Neural crest cell (in vitro differentiated cells): ENCODE data around the gene P2RX5. TPM values are rescaled to one million over a fixed set of nuclear protein-coding genes. Genes with fewer than 3 reads are reported as not detected.
A peak's percentile ranks its signal among the peaks of the same experiment; 100 is the strongest.

Experiments used
- DNase-seq: peaks from one replicate; pipeline ENCODE4 v3.0.0; 2021; ENCODE audit warnings: low read depth, mixed read lengths, low spot score
- H3K27ac Mint-ChIP-seq: one replicate; pipeline ENCODE4 v1.8.0; 2021; ENCODE audit warnings: mild to moderate bottlenecking, mixed read lengths; ENCODE audit not compliant: unreplicated experiment
- H3K27me3 Mint-ChIP-seq: 2 replicates; pipeline ENCODE4 v1.8.0; 2021; ENCODE audit warnings: low read depth, mild to moderate bottlenecking, mixed read lengths
- H3K36me3 Mint-ChIP-seq: 2 replicates; pipeline ENCODE4 v1.8.0; 2021; ENCODE audit warnings: low read depth, mild to moderate bottlenecking, mixed read lengths
- H3K4me1 Mint-ChIP-seq: 2 replicates; pipeline ENCODE4 v1.8.0; 2021; ENCODE audit warnings: mixed read lengths
- H3K4me3 Mint-ChIP-seq: one replicate; pipeline ENCODE4 v1.8.0; 2021; ENCODE audit warnings: mild to moderate bottlenecking, mixed read lengths
- H3K9me3 Mint-ChIP-seq: 2 replicates; pipeline ENCODE4 v1.8.0; 2021; ENCODE audit warnings: mixed read lengths
- CTCF ChIP-seq: fragments of 200-600 bp; sonication (generic); conservative IDR thresholded peaks from 2 replicates; pipeline ENCODE4 v1.5.0; 2021; ENCODE audit warnings: antibody characterized with exemption, mild to moderate bottlenecking
- total RNA-seq: library from RNA; stranded (reverse); gene quantifications from 2 replicates; pipeline ENCODE4 v1.2.1, GENCODE V29; 2021

P2RX5 gene
- total RNA-seq, 1 donor from 2014 or later, result 1.6 TPM

DNA sequence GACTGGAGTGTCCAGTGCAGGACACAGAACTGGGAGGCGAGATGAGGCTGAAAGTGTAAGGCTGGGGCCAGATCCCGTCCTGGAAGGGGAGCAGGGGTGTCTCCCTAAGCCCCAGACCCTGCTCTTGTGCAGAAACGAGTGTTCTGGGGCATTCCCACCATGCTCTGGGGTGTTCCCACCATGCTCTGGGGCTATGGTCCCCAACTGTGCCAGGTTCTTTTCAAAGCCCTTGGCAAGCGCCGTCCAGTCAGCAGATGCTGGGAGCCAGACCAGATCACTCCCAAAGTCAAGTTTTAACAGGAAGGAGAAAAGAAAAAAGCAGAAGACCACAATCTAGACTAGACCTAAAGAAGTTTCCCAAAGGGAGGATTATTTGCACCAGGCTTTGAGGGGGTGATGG lies 30.1 kb downstream of the P2RX5 start:
- Mint-ChIP-seq H3K27ac (peak overlapping the region; percentile 83), H3K9me3 (no peaks in the 10 kb centered on the region), H3K4me3 (peak overlapping the region; percentile 93), H3K4me1 (peaks cover 32% of the 10 kb centered on the region), H3K36me3 (no peaks in the 10 kb centered on the region), H3K27me3 (no peaks in the 10 kb centered on the region)
- TF ChIP-seq CTCF, result no peak
- no peak for DNase-seq

DNA sequence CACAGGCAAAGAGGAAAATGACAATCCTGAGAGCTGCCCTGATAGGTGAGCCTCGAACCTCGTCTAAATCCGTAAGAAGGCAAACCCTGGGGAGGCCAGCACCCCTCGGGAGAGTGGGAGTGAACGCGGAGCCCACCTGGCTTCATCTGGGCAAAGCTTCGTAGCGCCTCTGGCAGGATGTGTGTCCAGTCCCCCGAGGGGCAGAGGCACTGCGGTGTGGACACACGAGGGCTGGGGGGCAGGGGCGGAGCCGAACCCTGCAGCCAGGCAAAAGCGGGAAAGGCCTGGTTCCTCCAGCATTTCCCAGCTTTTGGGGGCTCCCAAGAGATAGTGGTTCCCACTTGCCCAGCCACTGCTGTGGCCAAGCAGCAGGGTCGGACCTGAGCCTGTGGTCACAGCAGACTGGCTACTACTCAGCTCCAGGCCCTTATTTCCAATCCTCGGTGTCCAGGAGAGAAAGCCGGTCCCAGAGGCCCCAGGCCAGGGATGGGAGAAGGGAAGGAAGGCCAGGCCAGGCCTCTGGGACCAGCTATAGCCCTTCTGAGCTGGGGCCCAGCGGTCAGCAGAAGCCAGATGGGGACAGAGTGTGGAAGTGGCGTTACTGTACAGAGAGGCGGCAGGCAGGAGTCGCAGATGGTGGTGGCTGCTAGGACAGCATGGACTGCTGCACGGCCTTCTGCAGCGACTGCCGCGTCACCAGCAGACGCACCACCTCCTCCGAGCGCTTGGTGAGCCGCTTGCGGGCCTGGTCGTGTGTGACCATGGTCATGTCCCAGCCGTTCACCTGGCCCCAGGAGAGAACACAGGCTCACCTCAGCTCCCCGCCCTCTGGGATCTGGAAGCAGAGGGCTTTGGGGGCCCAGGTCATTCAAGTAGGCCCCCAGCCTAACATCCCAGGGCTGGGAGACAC lies 32.6 kb downstream of the P2RX5 start:
- Mint-ChIP-seq H3K4me1 (peaks cover 22% of the 10 kb centered on the region), H3K27me3 (no peaks in the 10 kb centered on the region), H3K9me3 (no peaks in the 10 kb centered on the region), H3K36me3 (no peaks in the 10 kb centered on the region), H3K4me3 (peak overlapping the region; percentile 68), H3K27ac (peak overlapping the region; percentile 62)
- no peak for DNase-seq
- TF ChIP-seq CTCF, result no peak

DNA sequence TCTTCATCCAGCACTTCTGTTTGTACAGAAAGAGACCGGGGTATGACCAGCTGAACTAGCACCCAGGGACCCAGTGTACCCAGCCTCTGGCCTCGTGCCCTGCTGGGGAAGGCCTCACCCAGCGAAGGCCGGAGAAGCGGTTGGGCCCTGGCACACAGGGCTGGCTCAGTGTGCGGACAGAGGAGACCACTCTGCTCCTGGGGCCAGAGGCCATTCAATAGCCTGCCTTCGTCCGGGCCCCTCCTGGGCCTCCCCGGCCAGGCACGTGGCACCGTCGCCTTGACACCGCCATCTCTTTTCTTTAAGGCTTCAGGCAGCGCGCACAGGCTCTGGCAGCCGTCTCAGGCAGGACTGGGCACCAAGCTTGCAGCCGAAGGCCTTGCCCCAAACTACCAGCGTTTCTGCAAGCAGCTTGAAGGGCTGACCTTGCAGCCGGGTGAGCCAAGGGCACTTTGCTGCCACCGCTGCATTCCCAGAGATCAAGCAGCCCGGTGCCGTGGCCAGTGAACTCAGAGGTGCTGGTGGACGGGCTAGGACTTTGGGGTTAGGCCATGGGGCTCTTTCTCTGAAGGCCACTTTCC lies 35.6 kb downstream of the P2RX5 start:
- Mint-ChIP-seq H3K4me3 (no peak overlapping the region), H3K27me3 (no peaks in the 10 kb centered on the region), H3K4me1 (peaks cover 9% of the 10 kb centered on the region), H3K9me3 (no peaks in the 10 kb centered on the region), H3K27ac (no peak overlapping the region), H3K36me3 (no peaks in the 10 kb centered on the region)
- DNase-seq, result no peak
- no peak for TF ChIP-seq CTCF

GRCh38 chr17:3659541-3660111 lies 36.3 kb downstream of the P2RX5 start:
- Mint-ChIP-seq H3K27ac (no peak overlapping the region), H3K36me3 (no peaks in the 10 kb centered on the region), H3K9me3 (no peaks in the 10 kb centered on the region), H3K4me3 (no peak overlapping the region), H3K4me1 (peaks cover 3% of the 10 kb centered on the region), H3K27me3 (no peaks in the 10 kb centered on the region)
- TF ChIP-seq CTCF, result no peak
- DNase-seq, result no peak

GRCh38 chr17:3658784-3659449 lies 37.0 kb downstream of the P2RX5 start:
- Mint-ChIP-seq H3K27me3 (no peaks in the 10 kb centered on the region), H3K9me3 (no peaks in the 10 kb centered on the region), H3K27ac (no peak overlapping the region), H3K36me3 (no peaks in the 10 kb centered on the region), H3K4me1 (peaks cover 3% of the 10 kb centered on the region), H3K4me3 (no peak overlapping the region)
- TF ChIP-seq CTCF, result no peak
- no peak for DNase-seq
